ENCODE results near the gene PRB2.
"Not testable (repeated sequence)": the region's sequence is repeated elsewhere in the genome, so short reads cannot be mapped to it uniquely, and the experiment has no call there.

The PRB2 gene

GRCh38 chr12:11408096-11408495, 12.7 kb upstream of the PRB2 start:
- no peak for TF ChIP-seq CTCF (IDR thresholded peaks at IDR 0.05; ENCODE audit: unreplicated experiment in 3 of 3)
- Mint-ChIP-seq H3K4me1 (no peaks in the 10 kb centered on the region), H3K9me3 (peaks cover 4% of the 10 kb centered on the region), H3K27me3 (ENCODE audit: low read depth) (no peaks in the 10 kb centered on the region), H3K36me3 (ENCODE audit: low read depth) (no peaks in the 10 kb centered on the region), H3K4me3 (no peak overlapping the region), H3K27ac (no peak overlapping the region)

DNA sequence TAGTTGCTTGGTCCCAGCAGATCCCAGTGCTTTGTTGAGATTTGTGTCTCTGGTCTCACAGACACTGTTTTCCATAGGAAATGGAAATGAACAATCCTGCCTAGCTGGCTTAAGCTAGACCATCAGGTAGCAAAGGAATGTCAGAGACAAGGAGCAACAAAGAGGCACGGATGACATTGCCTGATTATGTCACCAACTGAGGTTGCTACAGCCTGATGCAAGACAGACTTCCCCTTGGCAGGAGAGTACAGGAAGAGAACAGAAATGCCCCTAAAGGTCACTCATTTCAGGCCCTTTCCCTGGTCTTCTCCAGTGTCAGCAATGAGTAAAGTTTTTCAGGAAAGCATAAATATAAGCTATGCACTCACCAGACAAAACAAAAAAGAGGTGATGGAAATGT, 2.0 kb upstream of the PRB2 start:
- H3K27ac Mint-ChIP-seq: no peak overlapping the region
- no peak for TF ChIP-seq CTCF (IDR thresholded peaks at IDR 0.05; ENCODE audit: unreplicated experiment in 3 of 3)
- no peak overlapping the region for H3K4me3 Mint-ChIP-seq
- H3K9me3 Mint-ChIP-seq: no peaks in the 10 kb centered on the region
- no peaks in the 10 kb centered on the region for H3K36me3 Mint-ChIP-seq (ENCODE audit: low read depth)
- no peaks in the 10 kb centered on the region for H3K27me3 Mint-ChIP-seq (ENCODE audit: low read depth)
- H3K4me1 Mint-ChIP-seq: no peaks in the 10 kb centered on the region

GRCh38 chr12:11391456-11391855, 3.9 kb downstream of the PRB2 start:
- not testable (repeated sequence) for H3K27me3 Mint-ChIP-seq (ENCODE audit: low read depth); H3K36me3 Mint-ChIP-seq (ENCODE audit: low read depth); H3K27ac Mint-ChIP-seq; H3K4me1 Mint-ChIP-seq; H3K9me3 Mint-ChIP-seq; H3K4me3 Mint-ChIP-seq

- H3K9me3 Mint-ChIP-seq: peaks cover 55% of the 10 kb centered on the region
- H3K27ac Mint-ChIP-seq; H3K36me3 Mint-ChIP-seq (ENCODE audit: low read depth); H3K4me3 Mint-ChIP-seq; H3K4me1 Mint-ChIP-seq; H3K27me3 Mint-ChIP-seq (ENCODE audit: low read depth): not testable (repeated sequence)
These were observed 17.9 kb downstream of the PRB2 start for GRCh38 chr12:11377420-11377819.

- no peak for TF ChIP-seq CTCF (IDR thresholded peaks at IDR 0.05; ENCODE audit: unreplicated experiment in 3 of 3)
- no peak overlapping the region for H3K4me3 Mint-ChIP-seq
- H3K36me3 Mint-ChIP-seq (ENCODE audit: low read depth): no peaks in the 10 kb centered on the region
- no peaks in the 10 kb centered on the region for H3K4me1 Mint-ChIP-seq
- H3K27me3 Mint-ChIP-seq (ENCODE audit: low read depth): no peaks in the 10 kb centered on the region
- no peaks in the 10 kb centered on the region for H3K9me3 Mint-ChIP-seq
- no peak overlapping the region for H3K27ac Mint-ChIP-seq
These were observed 34.2 kb downstream of the PRB2 start for GRCh38 chr12:11361151-11361550.

GRCh38 chr12:11360205-11360883, 35.0 kb downstream of the PRB2 start:
- H3K4me1 Mint-ChIP-seq; H3K27me3 Mint-ChIP-seq (ENCODE audit: low read depth); H3K36me3 Mint-ChIP-seq (ENCODE audit: low read depth): not testable (repeated sequence)

DNA sequence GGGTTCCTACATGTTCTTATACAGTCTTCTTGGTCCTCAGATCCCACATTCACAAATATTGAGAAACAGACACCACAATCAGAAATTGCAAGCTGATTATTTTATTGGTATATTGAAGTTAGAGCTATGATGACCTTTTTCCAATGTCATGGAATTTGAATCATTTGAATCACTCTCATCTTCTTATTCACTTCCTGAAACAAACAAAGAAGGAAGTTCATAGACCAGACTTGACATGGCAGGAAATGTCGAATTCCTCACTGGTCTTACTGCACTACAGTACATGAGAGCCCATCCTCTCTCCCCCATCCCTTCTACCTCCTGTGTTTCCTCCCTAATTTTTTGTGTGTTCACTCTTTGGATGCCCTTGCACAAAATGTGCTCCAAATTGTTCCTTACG, 43.6 kb downstream of the PRB2 start:
- not testable (repeated sequence) for H3K4me1 Mint-ChIP-seq; H3K27me3 Mint-ChIP-seq (ENCODE audit: low read depth); H3K9me3 Mint-ChIP-seq; H3K36me3 Mint-ChIP-seq (ENCODE audit: low read depth); H3K4me3 Mint-ChIP-seq; H3K27ac Mint-ChIP-seq

More at GRCh38 chr12:11360205-11360883, 35.0 kb downstream of the PRB2 start:
- not testable (repeated sequence) for H3K4me3 Mint-ChIP-seq, H3K27ac Mint-ChIP-seq, H3K9me3 Mint-ChIP-seq

- no peak for TF ChIP-seq CTCF (IDR thresholded peaks at IDR 0.05; ENCODE audit: unreplicated experiment in 3 of 3)
- H3K36me3 Mint-ChIP-seq (ENCODE audit: low read depth): no peaks in the 10 kb centered on the region
- no peaks in the 10 kb centered on the region for H3K27me3 Mint-ChIP-seq (ENCODE audit: low read depth)
- H3K4me1 Mint-ChIP-seq: no peaks in the 10 kb centered on the region
- no peak overlapping the region for H3K4me3 Mint-ChIP-seq
- H3K9me3 Mint-ChIP-seq: no peaks in the 10 kb centered on the region
- H3K27ac Mint-ChIP-seq: no peak overlapping the region
These were observed 46.9 kb downstream of the PRB2 start for GRCh38 chr12:11348439-11348838.
